Caco-2 (cell line): Measurements from ENCODE around the gene PRPSAP2. TPM values are rescaled to one million over a fixed set of nuclear protein-coding genes. Genes with fewer than 3 reads are reported as not detected.

Experiments used
- BruUV-seq: library from RNA; stranded (reverse); fragments of 400-500 nt; replicated peaks from 2 replicates; lab custom pipeline; 2021; lab: Mats Ljungman, UMichigan
- CTCF ChIA-PET: fragments of 300-600 bp; sonication (Branson Sonifier 250); formaldehyde crosslinking; loops from one replicate; lab custom pipeline; 2022; ENCODE audit warnings: antibody characterized with exemption; lab: Charles Lee
- POLR2A ChIA-PET: fragments of 300-600 bp; sonication (Branson Sonifier 250); formaldehyde crosslinking; loops from one replicate; lab custom pipeline; 2022; ENCODE audit warnings: antibody characterized with exemption; lab: Charles Lee
- DNase-seq, 2 experiments: peaks; one replicate each; pipeline versions ENCODE4 v3.0.0 to v3.0.0-alpha.2; 2020 to 2022
- H3K27me3 ChIP-seq: replicated peaks from 2 replicates; pipeline ENCODE4 v1.6.0; 2011; ENCODE audit warnings: low read length; ENCODE audit not compliant: control insufficient read depth, insufficient read depth
- H3K36me3 ChIP-seq: 2 replicates; pipeline ENCODE4 v1.5.1; 2011; ENCODE audit warnings: low read length; ENCODE audit not compliant: control insufficient read depth, insufficient read depth
- H3K4me1 ChIP-seq: fragments of 250-450 bp; sonication (Bioruptor Pico); 2 replicates; pipeline ENCODE4 v1.5.1; 2020; ENCODE audit warnings: mild to moderate bottlenecking
- H3K4me3 ChIP-seq: 2 replicates; pipeline ENCODE4 v1.5.1; 2011; ENCODE audit warnings: low read depth, mild to moderate bottlenecking, control low read depth, low read length
- H3K9me3 ChIP-seq: fragments of 250-450 bp; sonication (Bioruptor Pico); 2 replicates; pipeline ENCODE4 v1.5.1; 2020; ENCODE audit warnings: mild to moderate bottlenecking, moderate library complexity
- H3K27ac Mint-ChIP-seq: one replicate; pipeline ENCODE4 v1.8.0; 2022; ENCODE audit warnings: mixed read lengths; ENCODE audit not compliant: unreplicated experiment
- H3K27me3 Mint-ChIP-seq: one replicate; pipeline ENCODE4 v1.8.0; 2022; ENCODE audit warnings: mixed read lengths; ENCODE audit not compliant: insufficient read depth, unreplicated experiment
- H3K36me3 Mint-ChIP-seq: one replicate; pipeline ENCODE4 v1.8.0; 2022; ENCODE audit warnings: mild to moderate bottlenecking, mixed read lengths; ENCODE audit not compliant: insufficient read depth, unreplicated experiment
- H3K4me1 Mint-ChIP-seq: one replicate; pipeline ENCODE4 v1.8.0; 2022; ENCODE audit warnings: low read depth, mixed read lengths; ENCODE audit not compliant: unreplicated experiment
- H3K4me3 Mint-ChIP-seq: one replicate; pipeline ENCODE4 v1.8.0; 2022; ENCODE audit warnings: mild to moderate bottlenecking, moderate library complexity, mixed read lengths; ENCODE audit not compliant: unreplicated experiment
- H3K9me3 Mint-ChIP-seq: one replicate; pipeline ENCODE4 v1.8.0; 2022; ENCODE audit warnings: mixed read lengths; ENCODE audit not compliant: unreplicated experiment
- CTCF ChIP-seq, 2 experiments: fragments of 200-600 bp in 1 of 2; IDR thresholded peaks; 1 replicate in 1 of 2; 2 replicates in 1 of 2; pipeline versions ENCODE4 v1.5.1 to v1.8.0; 2011 to 2022; ENCODE audit warnings: antibody characterized with exemption in 1 of 2, control low read depth in 1 of 2, inconsistent platforms in 1 of 2, low read depth in 1 of 2, low read length in 1 of 2, mild to moderate bottlenecking in 1 of 2, moderate library complexity in 1 of 2; ENCODE audit not compliant: insufficient read depth in 1 of 2, severe bottlenecking in 1 of 2, unreplicated experiment in 1 of 2
- intact Hi-C: fragments of 100-400 bp; cut with micrococcal nuclease; formaldehyde crosslinking; loops from one replicate; pipeline ENCODE4 v1.10.0; 2022; ENCODE audit not compliant: unreplicated experiment
- total RNA-seq: library from RNA; stranded (reverse); gene quantifications from 2 replicates; pipeline ENCODE4 v1.2.3, GENCODE V29; 2022

PRPSAP2 gene
- total RNA-seq, 1 experiment from 2014 or later: 49.0 TPM

- no peaks in the 10 kb centered on the region for H3K4me1 Mint-ChIP-seq
- intact Hi-C loops: no loop called here
These were observed 98.7 kb downstream of the PRPSAP2 start for GRCh38 chr17:18956581-18956980.

DNA sequence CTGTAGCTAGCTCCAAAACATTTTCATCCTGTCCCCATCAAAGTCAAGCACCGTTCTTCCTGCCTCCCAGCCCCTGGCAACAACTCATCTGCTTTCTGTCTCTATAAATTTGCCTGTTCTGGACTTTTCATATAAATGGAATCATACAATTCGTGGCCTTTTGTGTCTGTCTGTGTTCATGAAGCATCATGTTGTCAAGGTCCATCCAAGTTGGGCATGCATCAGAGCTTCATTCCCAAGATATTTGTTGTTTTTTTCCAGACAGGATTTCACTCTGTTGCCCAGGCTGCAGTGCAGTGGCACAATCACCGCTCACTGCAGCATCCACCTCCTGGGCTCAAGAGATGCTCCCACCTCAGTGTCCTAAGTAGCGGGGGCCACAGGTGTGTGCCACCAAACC, 99.9 kb downstream of the PRPSAP2 start:
- Histone ChIP-seq H3K36me3 (no peaks in the 10 kb centered on the region), H3K9me3 (no peaks in the 10 kb centered on the region), H3K4me3 (no peak overlapping the region), H3K4me1 (peaks cover 12% of the 10 kb centered on the region), H3K27me3 (no peaks in the 10 kb centered on the region)
- no peak overlapping the region for H3K4me3 Mint-ChIP-seq
- no peak for DNase-seq
- TF ChIP-seq CTCF (IDR thresholded peaks at IDR 0.05; ENCODE audit: insufficient read depth in 1 of 2, low read depth in 1 of 2, low read length in 1 of 2, severe bottlenecking in 1 of 2, unreplicated experiment in 1 of 2): no peak
- intact Hi-C loops: no loop called here
- no peaks in the 10 kb centered on the region for H3K27me3 Mint-ChIP-seq
- ChIA-PET CTCF (no interaction called here), POLR2A (no interaction called here)
- peaks cover 10% of the 10 kb centered on the region for H3K4me1 Mint-ChIP-seq
- H3K9me3 Mint-ChIP-seq: no peaks in the 10 kb centered on the region
- H3K27ac Mint-ChIP-seq: no peak overlapping the region
- no peaks in the 10 kb centered on the region for H3K36me3 Mint-ChIP-seq
- BruUV-seq: no TSS peak

More at GRCh38 chr17:18956581-18956980, 98.7 kb downstream of the PRPSAP2 start:
- BruUV-seq: no TSS peak
- Histone ChIP-seq H3K9me3 (no peaks in the 10 kb centered on the region), H3K4me1 (peaks cover 6% of the 10 kb centered on the region), H3K4me3 (no peak overlapping the region), H3K36me3 (no peaks in the 10 kb centered on the region), H3K27me3 (no peaks in the 10 kb centered on the region)
- no peak for DNase-seq
- CTCF ChIA-PET: no interaction called here
- H3K9me3 Mint-ChIP-seq: no peaks in the 10 kb centered on the region
- POLR2A ChIA-PET: no interaction called here
- H3K27ac Mint-ChIP-seq: no peak overlapping the region
- no peaks in the 10 kb centered on the region for H3K27me3 Mint-ChIP-seq
- no peak for TF ChIP-seq CTCF (IDR thresholded peaks at IDR 0.05; ENCODE audit: insufficient read depth in 1 of 2, low read depth in 1 of 2, low read length in 1 of 2, severe bottlenecking in 1 of 2, unreplicated experiment in 1 of 2)
- H3K4me3 Mint-ChIP-seq: no peak overlapping the region
- H3K36me3 Mint-ChIP-seq: no peaks in the 10 kb centered on the region

DNA sequence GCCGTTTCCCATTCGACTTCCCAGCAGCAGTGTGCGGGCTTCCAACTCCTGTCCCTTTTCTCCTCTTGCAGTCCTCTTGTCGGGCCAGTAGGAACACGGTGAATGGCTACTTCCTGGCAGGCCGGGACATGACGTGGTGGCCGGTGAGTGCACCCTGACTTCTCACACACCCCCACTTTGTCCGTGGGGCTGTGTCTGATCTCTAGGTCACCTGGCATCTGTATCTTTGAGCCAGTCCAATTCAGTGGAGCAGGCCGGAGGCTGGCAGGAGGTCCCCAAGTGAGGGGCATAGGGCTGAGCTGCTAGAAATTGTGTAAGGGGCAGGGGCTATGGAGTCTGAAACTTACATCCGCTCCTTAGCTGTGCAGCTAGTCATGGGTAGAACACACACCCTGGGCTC, 100.7 kb downstream of the PRPSAP2 start:
- ChIA-PET POLR2A (no interaction called here), CTCF (no interaction called here)
- Mint-ChIP-seq H3K27ac (no peak overlapping the region), H3K27me3 (no peaks in the 10 kb centered on the region), H3K36me3 (no peaks in the 10 kb centered on the region), H3K9me3 (no peaks in the 10 kb centered on the region), H3K4me1 (peaks cover 11% of the 10 kb centered on the region), H3K4me3 (no peak overlapping the region)
- Histone ChIP-seq H3K9me3 (no peaks in the 10 kb centered on the region), H3K36me3 (no peaks in the 10 kb centered on the region), H3K4me3 (no peak overlapping the region), H3K27me3 (no peaks in the 10 kb centered on the region), H3K4me1 (peaks cover 20% of the 10 kb centered on the region)
- no peak for DNase-seq
- BruUV-seq: no TSS peak
- TF ChIP-seq CTCF (IDR thresholded peaks at IDR 0.05; ENCODE audit: insufficient read depth in 1 of 2, low read depth in 1 of 2, low read length in 1 of 2, severe bottlenecking in 1 of 2, unreplicated experiment in 1 of 2): no peak
- intact Hi-C loops: no loop called here
